Measurements from ENCODE around the gene SCNN1A. TPM values are rescaled to one million over a fixed set of nuclear protein-coding genes. Genes with fewer than 3 reads are reported as not detected.

SCNN1A gene
- total RNA-seq, 4 donors from 2014 or later = 74.2 to 143 (median 93.7) TPM

GRCh38 chr12:6302621-6303020 is 72.7 kb downstream of the SCNN1A start:
- no peaks in the 10 kb centered on the region for H3K9me3 ChIP-seq
- peak in 1 of 2 donors; percentile 20 for DNase-seq (ENCODE audit: low spot score in 2 of 2)
- no peaks in the 10 kb centered on the region for H3K36me3 ChIP-seq
- H3K27me3 ChIP-seq = no peaks in the 10 kb centered on the region
- peaks cover 15% of the 10 kb centered on the region for H3K4me1 ChIP-seq
- H3K27ac ChIP-seq = no peak overlapping the region
- TF ChIP-seq POLR2A (IDR thresholded peaks at IDR 0.05) (no peak), EP300 (IDR thresholded peaks at IDR 0.05) (no peak)
- H3K4me3 ChIP-seq = no peak overlapping the region
- WGBS = 96% methylated on average over 2 of the region's 3 CpGs

DNA sequence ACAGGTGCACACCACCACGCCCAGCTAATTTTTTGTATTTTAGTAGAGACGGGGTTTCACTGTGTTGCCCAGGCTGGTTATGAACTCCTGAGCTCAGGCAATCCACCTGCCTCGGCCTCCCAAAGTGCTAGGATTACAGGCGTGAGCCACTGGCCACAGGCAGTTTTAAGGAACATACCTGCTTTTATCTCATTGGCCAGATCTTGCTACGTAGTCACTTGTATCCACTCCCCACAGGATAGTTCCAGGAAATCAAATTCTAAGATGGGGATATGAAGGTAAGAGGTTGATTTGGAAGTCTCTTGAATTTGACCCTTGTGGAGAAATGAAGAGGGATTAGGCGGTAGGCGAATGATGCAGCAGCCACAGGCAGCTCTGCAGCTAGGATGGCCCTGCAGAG is 73.6 kb downstream of the SCNN1A start:
- DNase-seq (ENCODE audit: low spot score in 2 of 2) = no peak
- Histone ChIP-seq H3K27ac (no peak overlapping the region), H3K27me3 (no peaks in the 10 kb centered on the region), H3K36me3 (no peaks in the 10 kb centered on the region), H3K4me1 (peaks cover 6% of the 10 kb centered on the region), H3K9me3 (no peaks in the 10 kb centered on the region), H3K4me3 (no peak overlapping the region)
- TF ChIP-seq POLR2AphosphoS5 (IDR thresholded peaks at IDR 0.05) (no peak), POLR2A (IDR thresholded peaks at IDR 0.05) (no peak), EP300 (IDR thresholded peaks at IDR 0.05) (no peak)
- TF ChIP-seq, protein P1, sequence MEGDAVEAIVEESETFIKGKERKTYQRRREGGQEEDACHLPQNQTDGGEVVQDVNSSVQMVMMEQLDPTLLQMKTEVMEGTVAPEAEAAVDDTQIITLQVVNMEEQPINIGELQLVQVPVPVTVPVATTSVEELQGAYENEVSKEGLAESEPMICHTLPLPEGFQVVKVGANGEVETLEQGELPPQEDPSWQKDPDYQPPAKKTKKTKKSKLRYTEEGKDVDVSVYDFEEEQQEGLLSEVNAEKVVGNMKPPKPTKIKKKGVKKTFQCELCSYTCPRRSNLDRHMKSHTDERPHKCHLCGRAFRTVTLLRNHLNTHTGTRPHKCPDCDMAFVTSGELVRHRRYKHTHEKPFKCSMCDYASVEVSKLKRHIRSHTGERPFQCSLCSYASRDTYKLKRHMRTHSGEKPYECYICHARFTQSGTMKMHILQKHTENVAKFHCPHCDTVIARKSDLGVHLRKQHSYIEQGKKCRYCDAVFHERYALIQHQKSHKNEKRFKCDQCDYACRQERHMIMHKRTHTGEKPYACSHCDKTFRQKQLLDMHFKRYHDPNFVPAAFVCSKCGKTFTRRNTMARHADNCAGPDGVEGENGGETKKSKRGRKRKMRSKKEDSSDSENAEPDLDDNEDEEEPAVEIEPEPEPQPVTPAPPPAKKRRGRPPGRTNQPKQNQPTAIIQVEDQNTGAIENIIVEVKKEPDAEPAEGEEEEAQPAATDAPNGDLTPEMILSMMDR (IDR thresholded peaks at IDR 0.05) = no peak
- 96% methylated on average over 7 of the region's 7 CpGs for WGBS

- Histone ChIP-seq H3K36me3 (no peaks in the 10 kb centered on the region), H3K27me3 (no peaks in the 10 kb centered on the region), H3K27ac (no peak overlapping the region), H3K4me1 (peaks cover 20% of the 10 kb centered on the region), H3K9me3 (no peaks in the 10 kb centered on the region), H3K4me3 (no peak overlapping the region)
- TF ChIP-seq EP300 (IDR thresholded peaks at IDR 0.05) (no peak), POLR2A (IDR thresholded peaks at IDR 0.05) (no peak), POLR2AphosphoS5 (IDR thresholded peaks at IDR 0.05) (no peak)
- TF ChIP-seq, protein P1 (IDR thresholded peaks at IDR 0.05) = no peak
- 88% methylated on average over 10 of the region's 10 CpGs for WGBS
- DNase-seq (ENCODE audit: low spot score in 2 of 2) = peak in 1 of 2 donors; percentile 36
Observed at GRCh38 chr12:6297170-6297569, 78.2 kb downstream of the SCNN1A start.

Other genes starting within 250 kb of the SCNN1A start
- gene CD9, start 175.2 kb downstream of the SCNN1A start, total RNA-seq = 100 to 1,000 TPM; 420 to 548 (median 475) TPM
- gene PLEKHG6, start 64.9 kb downstream of the SCNN1A start, total RNA-seq = 10 to 100 TPM; 12.4 to 29.9 (median 27.8) TPM
- 100 to 1,000 TPM; 276 to 352 (median 281) TPM for gene TNFRSF1A, start 33.5 kb downstream of the SCNN1A start, total RNA-seq
- 100 to 1,000 TPM; 157 to 297 (median 204) TPM for gene LTBR, start 8.6 kb upstream of the SCNN1A start, total RNA-seq
- gene CD27, start 69.4 kb upstream of the SCNN1A start, total RNA-seq = 1 to 10 TPM in 1 of 4 donors, not detected in 3; 1.9 TPM
- 10 to 100 TPM; 10.9 to 25.2 (median 17.7) TPM for gene TAPBPL, start 76.5 kb upstream of the SCNN1A start, total RNA-seq
- gene VAMP1, start 95.1 kb upstream of the SCNN1A start, total RNA-seq = 1 to 10 TPM; 2.1 to 5.4 (median 3.7) TPM
- gene MRPL51, start 117.7 kb upstream of the SCNN1A start, total RNA-seq = 10 to 100 TPM; 28.0 to 42.2 (median 37.9) TPM
- gene NCAPD2, start 118.5 kb upstream of the SCNN1A start, total RNA-seq = 10 to 100 TPM; 22.6 to 43.2 (median 31.0) TPM
- gene GAPDH, start 159.0 kb upstream of the SCNN1A start, total RNA-seq = 1,000 to 10,000 TPM; 1,442 to 2,828 (median 1,967) TPM
- gene IFFO1, start 180.5 kb upstream of the SCNN1A start, total RNA-seq = 1 to 10 TPM; 1.9 to 5.8 (median 4.3) TPM
- 10 to 100 TPM; 34.6 to 62.2 (median 42.3) TPM for gene NOP2, start 192.7 kb upstream of the SCNN1A start, total RNA-seq
- 100 to 1,000 TPM; 191 to 258 (median 206) TPM for gene CHD4, start 231.8 kb upstream of the SCNN1A start, total RNA-seq

Data from suprapubic skin (tissue), 4 donors.